ENCODE measurements around the gene SCNM1.
A peak's percentile ranks its signal among the peaks of the same experiment; 100 is the strongest.

SCNM1 gene

DNA sequence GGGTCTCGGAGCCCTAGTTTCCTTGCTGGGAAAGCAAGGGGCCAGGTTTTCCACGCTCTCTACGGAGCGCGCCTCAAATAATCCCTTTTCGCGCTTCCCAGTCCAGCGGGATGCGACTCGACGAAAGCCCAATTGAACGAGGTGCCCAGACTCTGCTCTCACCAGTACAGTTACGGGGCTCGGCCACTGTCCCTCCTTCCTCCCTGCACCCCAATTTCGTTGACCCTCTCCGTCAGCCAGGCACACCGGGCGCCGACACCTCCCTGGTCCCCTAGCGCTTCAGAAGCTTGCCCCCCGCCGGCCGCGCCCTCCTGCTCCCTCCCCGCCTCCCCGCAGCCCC is 19.9 kb upstream of the SCNM1 start:
- TF ChIP-seq PAX5 (IDR thresholded peaks at IDR 0.05; ENCODE audit: insufficient read depth, low read length, severe bottlenecking) (no peak), POLR2A (IDR thresholded peaks at IDR 0.05; ENCODE audit: low read depth, low read length) (no peak), POLR2AphosphoS5 (IDR thresholded peaks at IDR 0.05; ENCODE audit: low read depth, low read length) (no peak), POU2F2 (IDR thresholded peaks at IDR 0.05; ENCODE audit: low read depth, low read length) (no peak), SPI1 (IDR thresholded peaks at IDR 0.05; ENCODE audit: low read depth, low read length) (no peak), TAF1 (IDR thresholded peaks at IDR 0.05; ENCODE audit: low read depth, low read length) (no peak)
- FAIRE-seq = no peak
- no peak for DNase-seq (ENCODE audit: insufficient read length, low spot score)

DNA sequence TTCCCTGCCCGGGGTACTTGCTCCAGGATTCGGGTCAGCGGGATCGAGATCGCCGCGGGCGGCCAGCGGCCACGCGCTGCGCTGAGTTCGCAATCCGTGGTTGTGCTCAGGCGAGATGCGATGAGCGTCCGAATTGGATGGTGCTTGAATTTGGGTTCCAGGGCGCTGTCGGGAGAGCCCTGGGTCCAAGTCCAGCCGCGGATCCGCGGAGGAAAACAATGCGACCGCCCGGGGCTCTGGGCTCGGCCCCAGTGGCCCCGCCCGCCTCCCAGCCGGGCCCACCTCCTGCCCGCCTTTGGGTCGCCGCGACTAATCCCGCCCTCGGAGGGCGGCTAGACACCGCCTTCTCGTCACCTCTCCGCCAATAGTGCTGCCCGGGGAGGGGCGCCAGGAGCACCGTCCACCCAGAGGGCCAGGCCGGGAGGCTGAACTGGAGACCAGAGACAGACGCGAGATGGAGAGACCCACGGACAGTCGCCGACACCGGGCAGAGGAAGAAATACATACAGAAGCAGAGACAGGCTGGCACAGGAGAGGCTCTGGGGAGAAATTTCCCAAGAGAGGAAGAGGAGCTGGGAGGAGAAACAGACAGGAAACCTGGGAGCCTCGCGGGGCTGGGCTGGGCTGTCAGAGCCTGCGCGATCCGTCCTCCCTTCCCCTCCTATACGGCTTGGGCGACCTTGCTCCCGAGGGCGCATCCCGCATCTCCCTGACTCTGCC is 19.4 kb upstream of the SCNM1 start, which contains the start of gene SEMA6C:
TSS of gene SEMA6C (minus strand) at position 220 of the 720 bp plus-strand sequence. CDS start 4,010 bp downstream, outside the sequence.
- DNase-seq (ENCODE audit: insufficient read length, low spot score) (peak; percentile 90), FAIRE-seq (peak; percentile 94)
- TF ChIP-seq TAF1 (IDR thresholded peaks at IDR 0.05; ENCODE audit: low read depth, low read length) = no peak
- no peak for TF ChIP-seq POU2F2 (IDR thresholded peaks at IDR 0.05; ENCODE audit: low read depth, low read length)
- TF ChIP-seq SPI1 (IDR thresholded peaks at IDR 0.05; ENCODE audit: low read depth, low read length) = no peak
- no peak for TF ChIP-seq POLR2AphosphoS5 (IDR thresholded peaks at IDR 0.05; ENCODE audit: low read depth, low read length)
- no peak for TF ChIP-seq POLR2A (IDR thresholded peaks at IDR 0.05; ENCODE audit: low read depth, low read length)
- TF ChIP-seq PAX5 (IDR thresholded peaks at IDR 0.05; ENCODE audit: insufficient read depth, low read length, severe bottlenecking) = no peak

DNA sequence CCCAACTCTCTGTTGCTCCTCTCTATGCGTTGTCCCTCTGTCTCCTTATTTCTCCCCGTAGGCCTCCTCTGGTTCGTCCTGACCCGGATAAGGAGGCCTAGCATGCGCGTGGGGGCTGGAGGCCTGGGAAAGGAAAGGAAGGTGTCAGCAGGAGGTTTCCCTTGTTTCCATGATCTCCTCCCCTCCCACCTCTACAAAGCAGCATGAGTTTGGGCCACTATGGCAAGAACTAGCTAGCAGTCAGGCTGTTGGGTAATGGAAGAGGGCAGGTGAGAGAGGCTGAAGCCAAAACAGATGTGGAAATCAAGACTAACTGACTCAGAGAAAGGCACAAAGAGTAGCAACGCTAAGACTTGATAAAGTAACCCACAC is 18.8 kb upstream of the SCNM1 start:
- no peak for DNase-seq (ENCODE audit: insufficient read length, low spot score)
- no peak for TF ChIP-seq PAX5 (IDR thresholded peaks at IDR 0.05; ENCODE audit: insufficient read depth, low read length, severe bottlenecking)
- TF ChIP-seq SPI1 (IDR thresholded peaks at IDR 0.05; ENCODE audit: low read depth, low read length) = no peak
- TF ChIP-seq POLR2A (IDR thresholded peaks at IDR 0.05; ENCODE audit: low read depth, low read length) = no peak
- no peak for TF ChIP-seq TAF1 (IDR thresholded peaks at IDR 0.05; ENCODE audit: low read depth, low read length)
- no peak for TF ChIP-seq POLR2AphosphoS5 (IDR thresholded peaks at IDR 0.05; ENCODE audit: low read depth, low read length)
- no peak for TF ChIP-seq POU2F2 (IDR thresholded peaks at IDR 0.05; ENCODE audit: low read depth, low read length)
- peak; percentile 69 for FAIRE-seq

DNA sequence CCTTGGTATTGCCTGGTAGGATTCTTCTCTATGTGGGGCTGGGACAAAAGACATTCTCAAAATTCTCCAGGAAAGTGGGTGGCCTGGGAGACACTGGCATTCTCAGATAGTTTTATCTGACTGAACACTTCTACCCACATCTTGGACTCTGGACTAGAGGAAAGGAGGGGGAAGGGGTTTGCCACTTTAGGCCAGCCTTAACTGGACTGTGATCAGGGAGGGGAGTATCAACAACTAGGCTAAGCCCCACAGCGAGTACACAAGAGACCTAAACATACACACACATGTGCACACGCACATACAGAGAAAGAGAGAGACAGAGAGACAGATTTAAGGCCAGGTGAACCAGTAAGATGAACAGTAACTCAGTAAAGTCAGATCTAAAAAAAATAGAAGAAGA is 18.3 kb upstream of the SCNM1 start:
- TF ChIP-seq POU2F2 (IDR thresholded peaks at IDR 0.05; ENCODE audit: low read depth, low read length) (no peak), POLR2AphosphoS5 (IDR thresholded peaks at IDR 0.05; ENCODE audit: low read depth, low read length) (no peak), POLR2A (IDR thresholded peaks at IDR 0.05; ENCODE audit: low read depth, low read length) (no peak), SPI1 (IDR thresholded peaks at IDR 0.05; ENCODE audit: low read depth, low read length) (no peak), TAF1 (IDR thresholded peaks at IDR 0.05; ENCODE audit: low read depth, low read length) (no peak), PAX5 (IDR thresholded peaks at IDR 0.05; ENCODE audit: insufficient read depth, low read length, severe bottlenecking) (no peak)
- FAIRE-seq (no peak), DNase-seq (ENCODE audit: insufficient read length, low spot score) (no peak)

DNA sequence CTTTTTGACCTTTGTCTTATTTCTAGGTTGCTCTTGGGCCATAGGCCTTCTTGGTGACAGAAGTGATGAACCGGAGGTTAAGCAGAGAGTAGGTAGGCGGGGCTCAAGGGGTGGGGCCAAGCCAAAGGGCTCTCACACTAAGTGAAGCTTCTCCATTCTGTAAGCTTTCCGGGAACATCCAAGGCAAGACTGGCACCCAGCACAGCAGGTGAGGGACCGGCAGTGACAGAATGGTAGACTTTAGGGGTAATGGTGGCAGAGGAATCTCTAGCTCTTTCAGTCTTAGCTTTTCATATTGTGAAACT is 9.5 kb upstream of the SCNM1 start, which contains the start of gene TNFAIP8L2:
TSS of gene TNFAIP8L2 (plus strand) at position 135 of the 305 bp plus-strand sequence. CDS start 2,049 bp downstream, outside the sequence.
- TF ChIP-seq POU2F2 (IDR thresholded peaks at IDR 0.05; ENCODE audit: low read depth, low read length) = no peak
- TF ChIP-seq PAX5 (IDR thresholded peaks at IDR 0.05; ENCODE audit: insufficient read depth, low read length, severe bottlenecking) = no peak
- no peak for TF ChIP-seq TAF1 (IDR thresholded peaks at IDR 0.05; ENCODE audit: low read depth, low read length)
- TF ChIP-seq POLR2AphosphoS5 (IDR thresholded peaks at IDR 0.05; ENCODE audit: low read depth, low read length) = no peak
- no peak for TF ChIP-seq POLR2A (IDR thresholded peaks at IDR 0.05; ENCODE audit: low read depth, low read length)
- TF ChIP-seq SPI1 (IDR thresholded peaks at IDR 0.05; ENCODE audit: low read depth, low read length) = no peak
- FAIRE-seq (peak; percentile 76), DNase-seq (ENCODE audit: insufficient read length, low spot score) (no peak)

DNA sequence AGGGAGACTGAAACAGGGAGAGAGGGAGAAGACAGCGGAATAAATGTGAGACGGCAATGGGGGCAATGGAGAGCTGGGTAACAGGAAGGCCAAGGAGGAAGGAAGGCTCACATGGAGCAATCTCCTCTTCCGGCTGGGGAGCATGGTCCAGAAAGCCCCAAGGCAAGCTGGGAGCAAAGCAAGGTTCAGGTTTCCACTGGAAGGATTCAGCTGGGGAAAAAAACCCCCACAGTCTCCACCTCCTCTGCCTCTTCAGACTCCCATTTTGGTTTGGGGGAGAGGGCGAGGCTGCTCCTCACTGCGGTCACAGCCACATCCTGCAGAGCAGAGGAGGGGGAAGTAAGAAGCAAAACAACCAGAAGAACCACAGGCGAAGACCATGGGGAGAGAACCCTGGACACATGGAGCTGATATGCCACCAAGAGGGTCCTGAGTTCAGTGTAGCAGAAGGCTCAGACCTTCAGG is 8.8 kb upstream of the SCNM1 start:
- DNase-seq (ENCODE audit: insufficient read length, low spot score) = no peak
- no peak for TF ChIP-seq POU2F2 (IDR thresholded peaks at IDR 0.05; ENCODE audit: low read depth, low read length)
- peak; percentile 70; the same call in 1 of the 2 replicates for TF ChIP-seq POLR2A (IDR thresholded peaks at IDR 0.05; ENCODE audit: low read depth, low read length)
- TF ChIP-seq POLR2AphosphoS5 (IDR thresholded peaks at IDR 0.05; ENCODE audit: low read depth, low read length) = no peak; the same call in 1 of the 2 replicates
- 0 out of 2 replicates have a peak, but pooled peaks have one; percentile 6 for TF ChIP-seq SPI1 (IDR thresholded peaks at IDR 0.05; ENCODE audit: low read depth, low read length)
- TF ChIP-seq TAF1 (IDR thresholded peaks at IDR 0.05; ENCODE audit: low read depth, low read length) = no peak
- no peak for TF ChIP-seq PAX5 (IDR thresholded peaks at IDR 0.05; ENCODE audit: insufficient read depth, low read length, severe bottlenecking)
- FAIRE-seq = peak; percentile 78

DNA sequence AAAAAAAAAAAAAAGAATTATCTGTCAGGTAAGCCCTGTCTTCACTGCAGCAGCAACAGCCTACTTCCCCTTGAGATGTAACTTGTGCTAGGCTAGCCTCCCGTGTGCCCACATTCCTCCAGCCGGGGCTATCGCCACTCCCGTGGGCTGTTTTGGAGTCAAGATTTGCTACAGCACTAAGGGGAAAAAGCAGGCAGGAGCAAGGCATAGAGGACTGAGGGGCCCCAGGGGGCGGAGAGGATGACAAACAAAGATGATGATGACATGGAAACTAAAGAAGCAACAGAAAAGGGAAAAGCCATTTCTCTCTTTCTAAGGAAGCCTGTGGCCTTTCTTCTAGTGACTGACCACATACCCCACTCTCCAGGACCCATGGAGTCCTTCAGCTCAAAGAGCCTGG is 7.6 kb upstream of the SCNM1 start:
- TF ChIP-seq PAX5 (IDR thresholded peaks at IDR 0.05; ENCODE audit: insufficient read depth, low read length, severe bottlenecking) (no peak), SPI1 (IDR thresholded peaks at IDR 0.05; ENCODE audit: low read depth, low read length) (no peak), POLR2AphosphoS5 (IDR thresholded peaks at IDR 0.05; ENCODE audit: low read depth, low read length) (no peak), TAF1 (IDR thresholded peaks at IDR 0.05; ENCODE audit: low read depth, low read length) (no peak), POU2F2 (IDR thresholded peaks at IDR 0.05; ENCODE audit: low read depth, low read length) (no peak)
- FAIRE-seq (no peak), DNase-seq (ENCODE audit: insufficient read length, low spot score) (no peak)

DNA sequence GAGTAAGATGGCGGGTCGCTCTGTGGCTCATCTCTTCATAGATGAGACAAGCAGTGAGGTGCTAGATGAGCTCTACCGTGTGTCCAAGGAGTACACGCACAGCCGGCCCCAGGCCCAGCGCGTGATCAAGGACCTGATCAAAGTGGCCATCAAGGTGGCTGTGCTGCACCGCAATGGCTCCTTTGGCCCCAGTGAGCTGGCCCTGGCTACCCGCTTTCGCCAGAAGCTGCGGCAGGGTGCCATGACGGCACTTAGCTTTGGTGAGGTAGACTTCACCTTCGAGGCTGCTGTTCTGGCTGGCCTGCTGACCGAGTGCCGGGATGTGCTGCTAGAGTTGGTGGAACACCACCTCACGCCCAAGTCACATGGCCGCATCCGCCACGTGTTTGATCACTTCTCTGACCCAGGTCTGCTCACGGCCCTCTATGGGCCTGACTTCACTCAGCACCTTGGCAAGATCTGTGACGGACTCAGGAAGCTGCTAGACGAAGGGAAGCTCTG is 7.1 kb upstream of the SCNM1 start:
- no peak for DNase-seq (ENCODE audit: insufficient read length, low spot score)
- FAIRE-seq = no peak
- TF ChIP-seq TAF1 (IDR thresholded peaks at IDR 0.05; ENCODE audit: low read depth, low read length) (no peak), SPI1 (IDR thresholded peaks at IDR 0.05; ENCODE audit: low read depth, low read length) (no peak), POU2F2 (IDR thresholded peaks at IDR 0.05; ENCODE audit: low read depth, low read length) (no peak), PAX5 (IDR thresholded peaks at IDR 0.05; ENCODE audit: insufficient read depth, low read length, severe bottlenecking) (no peak), POLR2A (IDR thresholded peaks at IDR 0.05; ENCODE audit: low read depth, low read length) (no peak), POLR2AphosphoS5 (IDR thresholded peaks at IDR 0.05; ENCODE audit: low read depth, low read length) (no peak)

DNA sequence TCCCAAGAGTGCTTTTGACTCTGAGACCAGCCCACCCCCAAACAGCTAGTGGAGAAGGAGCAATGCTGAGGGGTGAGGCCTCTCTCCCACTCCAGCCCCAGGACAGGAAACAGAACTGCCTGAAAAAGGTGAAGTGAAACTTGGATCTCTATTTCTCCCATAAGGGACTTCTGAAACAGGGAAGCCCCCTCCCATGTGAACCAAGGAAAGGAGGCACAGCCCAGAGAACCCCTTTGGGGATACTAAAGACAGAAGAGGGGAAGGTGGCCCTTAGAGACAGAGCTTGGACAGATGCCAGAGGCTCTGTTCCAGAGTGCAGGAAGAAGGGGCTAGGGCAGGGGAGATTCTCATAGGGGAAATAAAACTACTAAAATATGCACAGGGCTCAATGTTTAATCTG is 6.6 kb upstream of the SCNM1 start:
- TF ChIP-seq SPI1 (IDR thresholded peaks at IDR 0.05; ENCODE audit: low read depth, low read length) (peak; percentile 86), PAX5 (IDR thresholded peaks at IDR 0.05; ENCODE audit: insufficient read depth, low read length, severe bottlenecking) (no peak)
- DNase-seq (ENCODE audit: insufficient read length, low spot score) (no peak), FAIRE-seq (no peak)

Data from GM12891 (cell line).